Right lung (tissue), 5 donors: ENCODE measurements around the gene EPB42. TPM values are rescaled to one million over a fixed set of nuclear protein-coding genes. Genes with fewer than 3 reads are reported as not detected.
A peak's percentile ranks its signal among the peaks of the same experiment; 100 is the strongest.
"Not testable (repeated sequence)": the region's sequence is repeated elsewhere in the genome, so short reads cannot be mapped to it uniquely, and the experiment has no call there.

ENCODE experiments used
- DNase-seq, 2 donors: peaks; one replicate each; pipeline ENCODE4 v3.0.0-alpha.2; 2013
- polyA plus RNA-seq, 5 donors: library from polyadenylated mRNA; unstranded; fragments of 120-200 nt; gene quantifications; one replicate each; pipeline versions ENCODE4 v1.2.1 to v1.2.3, GENCODE V29; 2013; ENCODE audit warnings: inconsistent platforms in 1 of 5, low replicate concordance in 1 of 5; ENCODE audit not compliant: insufficient read length in 5 of 5, insufficient read depth in 1 of 5

Gene EPB42
- polyA plus RNA-seq, 5 donors, result 1.5 to 6.7 (median 3.8) TPM

GRCh38 chr15:43242616-43243015, 21.8 kb upstream of the EPB42 start:
- no peak for DNase-seq

DNA sequence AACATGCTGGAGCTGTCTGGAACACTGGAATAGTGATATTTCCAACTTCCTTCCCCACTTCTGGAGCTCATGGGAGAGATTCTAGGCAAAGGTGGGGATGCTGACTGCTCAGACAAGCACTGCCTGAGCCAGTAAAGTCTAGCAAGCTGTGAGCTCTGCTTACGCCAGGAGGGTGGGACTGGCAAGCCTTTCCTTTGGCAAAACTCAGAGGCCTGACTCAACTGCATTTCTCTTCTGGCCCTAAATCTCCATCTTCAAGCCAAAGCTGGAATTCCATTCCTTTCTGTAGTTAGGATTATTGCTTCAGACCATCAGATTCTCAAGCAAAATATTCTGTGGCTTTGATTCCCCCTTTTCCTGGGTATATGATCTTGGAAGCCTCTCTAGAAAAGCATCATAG, 20.3 kb upstream of the EPB42 start:
- no peak for DNase-seq

- DNase-seq, result no peak
Measured at GRCh38 chr15:43239732-43240491, 19.1 kb upstream of the EPB42 start.

DNA sequence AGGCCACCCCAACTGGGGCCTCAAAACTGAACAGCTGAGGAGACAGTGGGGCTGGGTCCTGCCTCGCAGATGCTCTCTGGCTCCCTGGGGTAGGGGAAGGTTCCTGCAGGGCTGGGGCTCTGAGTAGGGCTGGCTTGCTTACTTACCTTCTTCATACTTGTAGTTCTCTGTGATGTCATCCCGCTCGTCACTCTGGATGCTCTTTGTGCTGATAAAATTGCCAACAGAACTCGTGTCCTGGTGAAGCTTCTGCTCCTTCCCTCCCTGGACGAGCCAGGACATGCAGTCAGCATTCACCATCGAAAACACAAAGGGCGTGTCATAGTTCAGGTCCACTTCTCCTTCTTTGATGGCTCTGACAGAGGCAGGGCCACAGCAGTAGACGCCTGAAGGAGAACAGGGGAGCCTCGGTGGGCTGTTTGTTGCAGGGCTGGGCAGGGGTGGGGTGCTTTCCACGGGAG, 17.9 kb upstream of the EPB42 start:
- no peak for DNase-seq

DNA sequence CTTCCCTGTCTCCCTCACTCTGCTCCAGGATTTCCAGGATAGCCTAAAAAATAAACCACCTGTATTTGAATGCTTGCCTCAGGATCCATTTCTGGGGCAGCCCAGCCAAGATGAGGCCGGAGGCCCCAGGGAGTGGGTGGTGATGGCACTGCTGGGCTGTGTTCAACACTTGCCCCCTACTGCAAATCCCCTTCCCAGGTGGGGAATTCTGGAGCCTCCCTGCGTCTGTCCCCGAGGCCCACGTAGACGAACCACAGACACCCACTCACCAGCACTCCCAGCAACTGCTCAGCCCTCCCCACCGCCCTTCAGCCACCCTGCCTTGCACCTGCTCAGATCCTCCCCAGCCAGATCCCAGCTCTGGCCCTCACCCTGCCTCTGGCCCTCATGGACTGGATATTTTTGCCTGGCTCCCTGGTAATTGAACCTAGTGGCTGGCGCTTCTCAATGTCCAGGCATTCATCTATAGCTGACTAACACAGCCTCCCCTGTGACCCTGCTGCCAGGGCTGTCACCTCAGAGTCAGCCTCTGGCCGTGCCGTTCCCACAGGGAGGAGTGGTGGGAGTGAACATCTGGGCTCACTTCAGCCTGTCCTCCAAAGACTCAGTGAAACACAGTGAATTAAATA, 17.1 kb upstream of the EPB42 start:
- no peak for DNase-seq

- DNase-seq, result no peak
Measured at GRCh38 chr15:43235536-43235935, 14.7 kb upstream of the EPB42 start.

GRCh38 chr15:43232289-43232874, 11.6 kb upstream of the EPB42 start:
- no peak for DNase-seq

DNA sequence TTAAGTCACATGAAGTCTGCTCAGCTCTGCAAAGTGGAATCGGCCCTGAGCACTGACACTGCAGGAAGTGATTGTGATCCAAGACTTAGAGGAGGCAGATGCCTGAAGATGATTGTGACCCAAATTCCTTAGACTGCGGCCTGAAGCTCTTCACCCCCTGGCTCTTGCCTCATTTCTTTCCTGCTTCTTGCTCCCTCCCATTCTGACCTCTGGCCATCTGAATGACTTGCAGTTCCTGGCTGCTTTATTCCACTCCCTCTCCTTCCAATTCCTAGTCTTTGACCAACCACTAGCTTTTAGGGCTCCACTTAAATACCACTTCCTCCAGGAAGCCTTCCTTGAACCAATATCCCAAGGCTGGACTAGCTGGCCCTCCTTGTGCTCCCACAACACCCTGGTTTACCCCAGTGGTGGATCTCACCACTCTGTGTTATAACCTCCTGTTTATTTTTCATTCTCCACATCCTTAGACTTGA, 9.9 kb upstream of the EPB42 start:
- no peak for DNase-seq

DNA sequence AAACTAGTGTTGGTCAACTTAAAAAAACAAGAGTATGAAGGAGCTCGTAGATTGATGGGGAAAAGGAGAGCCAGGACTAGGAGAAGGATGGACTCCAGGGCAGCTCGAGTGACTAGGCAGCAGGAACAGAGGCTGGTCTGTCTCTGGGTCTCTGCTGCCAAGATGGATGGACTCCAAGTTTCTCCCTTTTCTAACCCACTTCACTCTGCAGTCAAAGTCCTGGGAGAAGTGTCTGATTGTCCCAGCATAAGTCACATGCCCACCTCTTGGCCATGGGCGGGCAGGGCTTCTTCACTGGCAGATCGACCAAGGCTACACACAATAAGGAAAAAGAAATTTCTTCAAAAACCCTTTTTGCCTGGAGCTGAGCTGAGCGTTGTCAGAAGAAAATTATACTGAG, 9.2 kb upstream of the EPB42 start:
- DNase-seq, result no peak

GRCh38 chr15:43226436-43227305, 5.9 kb upstream of the EPB42 start:
- DNase-seq, result no peak

DNA sequence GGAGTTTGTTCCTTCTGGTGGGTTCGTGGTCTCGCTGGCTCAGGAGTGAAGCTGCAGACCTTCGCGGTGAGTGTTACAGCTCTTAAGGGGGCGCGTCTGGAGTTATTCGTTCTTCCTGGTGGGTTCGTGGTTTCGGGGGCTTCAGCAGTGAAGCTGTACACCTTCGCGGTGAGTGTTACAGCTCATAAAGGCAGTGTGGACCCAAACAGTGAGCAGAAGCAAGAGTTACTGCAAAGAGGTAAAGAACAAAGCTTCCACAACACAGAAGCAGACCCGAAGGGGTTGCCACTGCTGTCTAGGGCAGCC, 5.1 kb upstream of the EPB42 start:
- not testable (repeated sequence) for DNase-seq

GRCh38 chr15:43225201-43225949, 4.6 kb upstream of the EPB42 start:
- DNase-seq, result peak; percentile 18 to 40

GRCh38 chr15:43221422-43221821, 604 bp upstream of the EPB42 start:
- DNase-seq, result no peak

DNA sequence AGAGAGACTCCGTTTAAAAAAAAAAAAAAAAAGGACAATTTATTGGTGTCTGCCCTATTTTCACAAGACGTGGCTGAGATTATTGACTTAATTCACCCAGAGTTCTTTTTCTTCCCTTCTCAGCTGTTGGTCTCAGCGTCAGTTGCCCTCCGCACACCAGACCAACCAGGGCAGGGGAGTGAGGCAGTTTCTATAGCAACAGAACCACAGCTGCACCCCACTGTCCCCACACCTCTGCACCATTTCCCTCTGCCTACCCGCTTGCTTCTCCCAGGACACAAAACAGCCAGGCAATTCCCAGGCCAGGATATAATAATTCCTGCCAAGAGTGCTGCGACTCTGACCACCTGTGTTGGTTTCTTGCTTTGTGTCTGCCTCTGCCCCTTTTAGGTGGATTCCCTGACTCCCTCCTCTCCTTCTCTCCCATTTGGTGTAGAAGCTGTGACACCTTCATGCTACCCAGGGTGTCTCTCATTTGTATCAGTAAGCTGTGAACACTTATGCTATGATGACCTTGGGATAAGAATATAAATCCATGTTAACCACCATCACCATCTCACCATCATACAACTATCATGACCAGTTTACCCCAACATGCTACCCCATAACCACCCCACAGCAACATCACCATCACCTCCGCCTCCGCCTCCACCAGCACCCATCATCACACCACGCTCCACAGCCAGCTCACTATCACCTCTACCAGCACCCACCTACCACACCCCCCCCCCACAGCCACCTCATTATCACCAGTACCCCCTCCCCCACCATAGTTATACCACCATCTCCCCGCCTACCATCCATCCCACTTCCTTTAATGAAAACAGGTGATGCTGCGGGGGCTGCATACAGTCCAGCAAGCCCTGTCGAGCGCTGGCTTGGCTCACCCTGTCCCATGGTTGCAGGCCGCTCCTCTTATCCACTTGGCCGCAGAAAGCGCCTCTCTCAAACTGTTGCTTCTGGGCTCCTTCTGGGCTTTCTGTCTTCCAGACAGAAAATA, 589 bp downstream of the EPB42 start:
- DNase-seq, result no peak

DNA sequence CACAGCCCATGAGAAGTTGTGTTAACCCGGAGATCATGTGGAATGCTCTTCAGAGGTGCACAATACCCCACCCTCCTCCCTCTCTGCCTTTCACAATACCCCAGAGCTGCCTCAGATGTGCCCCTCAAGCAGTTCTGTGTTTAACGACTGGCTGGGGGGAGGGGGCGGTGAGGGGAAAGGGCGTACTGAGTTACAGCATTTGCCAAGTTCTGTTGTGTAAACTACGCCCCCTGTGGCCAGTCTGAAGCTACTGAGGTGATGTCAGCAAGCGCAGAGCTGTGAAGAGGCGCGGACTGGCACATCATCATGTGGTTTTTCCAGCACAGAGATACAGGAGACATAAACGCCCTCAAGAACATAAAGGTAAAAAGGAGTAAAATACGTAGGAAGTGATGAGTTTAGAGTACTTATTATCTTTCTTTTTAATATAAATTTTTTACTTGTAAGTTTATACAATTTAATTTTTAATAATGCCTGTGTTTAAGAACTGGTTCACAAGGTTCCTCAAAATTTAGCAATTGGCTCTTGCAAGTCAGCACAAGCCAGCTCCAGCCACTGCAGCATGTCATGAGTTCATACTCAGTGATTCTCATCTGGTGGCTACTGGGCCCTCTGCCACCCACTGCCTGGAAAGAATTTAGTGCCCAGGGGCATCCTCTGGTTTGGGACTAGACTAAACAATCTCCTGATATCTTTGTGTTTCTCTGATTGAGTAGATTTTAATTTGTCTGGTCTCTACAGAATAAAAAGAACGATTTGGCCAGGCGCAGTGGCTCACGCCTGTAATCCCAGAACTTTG, 1.7 kb downstream of the EPB42 start:
- no peak for DNase-seq

- DNase-seq, result no peak
Measured at GRCh38 chr15:43215961-43216360, 4.9 kb downstream of the EPB42 start.

GRCh38 chr15:43214592-43215295, 6.1 kb downstream of the EPB42 start:
- DNase-seq, result no peak

- no peak for DNase-seq
Measured at GRCh38 chr15:43214169-43214568, 6.6 kb downstream of the EPB42 start.

- no peak for DNase-seq
Measured at GRCh38 chr15:43213466-43213865, 7.4 kb downstream of the EPB42 start.
